IMR-90 (cell line): ENCODE results near the gene SLC22A4. TPM values are rescaled to one million over a fixed set of nuclear protein-coding genes. Genes with fewer than 3 reads are reported as not detected.

Source experiments
- ATAC-seq: fragments of 200-7000 bp; cut with Tn5 transposase; 2 replicates; pipeline ENCODE4 v1.9.1; 2020; ENCODE audit warnings: low read depth, mild to moderate bottlenecking, moderate library complexity
- BruUV-seq: library from RNA; stranded (reverse); fragments of 400-500 nt; replicated peaks from 2 replicates; lab custom pipeline; 2021; lab: Mats Ljungman, UMichigan
- CTCF ChIA-PET: fragments of 300-600 bp; formaldehyde crosslinking; extraction: SDS; loops from one replicate; lab custom pipeline; 2021; ENCODE audit warnings: antibody characterized with exemption; lab: Yijun Ruan, JAX
- POLR2A ChIA-PET: fragments of 300-600 bp; sonication (Branson Sonifier 250); formaldehyde crosslinking; loops from one replicate; lab custom pipeline; 2022; ENCODE audit warnings: antibody characterized with exemption; ENCODE audit not compliant: unreplicated experiment; lab: Charles Lee
- DNase-seq: peaks from one replicate; pipeline ENCODE4 v3.0.0; 2013
- H2AFZ ChIP-seq: replicated peaks from 2 replicates; pipeline ENCODE3; 2013; ENCODE audit warnings: low read length, mild to moderate bottlenecking; ENCODE audit not compliant: poor library complexity
- H2AK5ac ChIP-seq: 2 replicates; pipeline ENCODE4 v1.6.1; 2013; ENCODE audit warnings: low read depth, low read length, inconsistent platforms
- H2AK9ac ChIP-seq: replicated peaks from 2 replicates; pipeline ENCODE3; 2013; ENCODE audit warnings: mild to moderate bottlenecking, low read depth, low read length, moderate library complexity; ENCODE audit not compliant: poor library complexity
- H2BK120ac ChIP-seq: 2 replicates; pipeline ENCODE4 v1.6.1; 2013; ENCODE audit warnings: low read depth, low read length, inconsistent platforms
- H2BK15ac ChIP-seq: 3 replicates; pipeline ENCODE4 v1.6.1; 2013; ENCODE audit warnings: low read depth, low read length, inconsistent platforms
- H2BK20ac ChIP-seq: 2 replicates; pipeline ENCODE4 v1.6.1; 2013; ENCODE audit warnings: low read depth, mild to moderate bottlenecking, inconsistent platforms, low read length, moderate library complexity
- H2BK5ac ChIP-seq: 2 replicates; pipeline ENCODE4 v1.6.1; 2013; ENCODE audit warnings: mild to moderate bottlenecking, low read depth, low read length, inconsistent platforms; ENCODE audit not compliant: poor library complexity, severe bottlenecking
- H3K14ac ChIP-seq: replicated peaks from 2 replicates; pipeline ENCODE4 v1.6.1; 2013; ENCODE audit warnings: low read depth, low read length, inconsistent platforms
- H3K18ac ChIP-seq: 2 replicates; pipeline ENCODE4 v1.6.1; 2013; ENCODE audit warnings: low read depth, low read length, control low read depth
- H3K23ac ChIP-seq: 2 replicates; pipeline ENCODE4 v1.6.1; 2013; ENCODE audit warnings: low read depth, low read length, inconsistent platforms
- H3K27ac ChIP-seq: 2 replicates; pipeline ENCODE4 v1.5.1; 2013; ENCODE audit warnings: mild to moderate bottlenecking, control low read depth, low read length; ENCODE audit not compliant: insufficient read depth
- H3K27me3 ChIP-seq: 2 replicates; pipeline ENCODE4 v1.6.1; 2013; ENCODE audit warnings: low read length; ENCODE audit not compliant: control insufficient read depth, insufficient read depth
- H3K36me3 ChIP-seq: 2 replicates; pipeline ENCODE4 v1.6.1; 2013; ENCODE audit warnings: low read length, mixed read lengths; ENCODE audit not compliant: control insufficient read depth, insufficient read depth
- H3K4ac ChIP-seq: 2 replicates; pipeline ENCODE4 v1.6.1; 2013; ENCODE audit warnings: low read depth, low read length, inconsistent platforms
- H3K4me1 ChIP-seq: 2 replicates; pipeline ENCODE4 v1.6.1; 2013; ENCODE audit warnings: low read length, mixed read lengths; ENCODE audit not compliant: control insufficient read depth, insufficient read depth
- H3K4me2 ChIP-seq: 2 replicates; pipeline ENCODE4 v1.6.1; 2013; ENCODE audit warnings: low read depth, mild to moderate bottlenecking, control low read depth, low read length, moderate library complexity
- H3K4me3 ChIP-seq: 2 replicates; pipeline ENCODE4 v1.5.1; 2013; ENCODE audit warnings: low read depth, mild to moderate bottlenecking, control low read depth, low read length, moderate library complexity; ENCODE audit not compliant: insufficient read depth
- H3K56ac ChIP-seq: 2 replicates; pipeline ENCODE4 v1.6.1; 2013; ENCODE audit warnings: low read length, inconsistent platforms; ENCODE audit not compliant: insufficient read depth; ENCODE audit errors: extremely low read depth
- H3K79me1 ChIP-seq, 2 experiments: 2 replicates each; pipeline ENCODE4 v1.6.1; 2013; ENCODE audit warnings: low read length in 2 of 2, inconsistent platforms in 1 of 2, low read depth in 1 of 2
- H3K9ac ChIP-seq: 2 replicates; pipeline ENCODE4 v1.6.1; 2013; ENCODE audit warnings: low read depth, low read length, control low read depth
- H3K9me1 ChIP-seq: 2 replicates; pipeline ENCODE4 v1.6.1; 2013; ENCODE audit warnings: low read length, inconsistent platforms; ENCODE audit not compliant: insufficient read depth
- H3K9me3 ChIP-seq: 2 replicates; pipeline ENCODE4 v1.6.1; 2013; ENCODE audit warnings: low read length; ENCODE audit not compliant: control insufficient read depth, insufficient read depth
- H4K20me1 ChIP-seq: 2 replicates; pipeline ENCODE4 v1.6.1; 2013; ENCODE audit warnings: low read length, inconsistent platforms; ENCODE audit not compliant: insufficient read depth
- H4K5ac ChIP-seq: 2 replicates; pipeline ENCODE4 v1.6.1; 2013; ENCODE audit warnings: mild to moderate bottlenecking, low read depth, low read length, control low read depth
- H4K8ac ChIP-seq, 2 experiments: 2 replicates each; pipeline ENCODE4 v1.6.1; 2013; ENCODE audit warnings: low read depth in 2 of 2, low read length in 2 of 2, control low read depth in 1 of 2, inconsistent platforms in 1 of 2
- H4K91ac ChIP-seq: 2 replicates; pipeline ENCODE4 v1.6.1; 2013; ENCODE audit warnings: low read depth, low read length, inconsistent platforms; ENCODE audit not compliant: insufficient read depth
- POLR2A ChIP-seq: IDR thresholded peaks from 2 replicates; pipeline ENCODE4 v1.6.1; 2012; ENCODE audit warnings: mild to moderate bottlenecking, low read depth, low read length
- SMC3 ChIP-seq: fragments of 150-350 bp; IDR thresholded peaks from 2 replicates; pipeline ENCODE4 v1.6.1; 2016; ENCODE audit warnings: low read depth, mild to moderate bottlenecking, antibody characterized with exemption, low read length, moderate library complexity
- WGBS, 2 experiments: methylation state at CpG; one replicate each; pipeline versions ENCODE4 v1.1.5 to v1.1.7; 2013; ENCODE audit warnings: missing lambda C conversion rate in 2 of 2; ENCODE audit not compliant: insufficient read length in 1 of 2; ENCODE audit errors: extremely low coverage in 2 of 2; 5-methylcytosine and 5-hydroxymethylcytosine counted together
- dilution Hi-C: fragments of 300-500 bp; cut with HindIII; formaldehyde crosslinking; loops from one replicate; pipeline ENCODE4 v1.14.3; 2018; ENCODE audit warnings: low sequenced_read_pairs; ENCODE audit not compliant: unreplicated experiment
- in situ Hi-C: fragments of 300-500 bp; cut with MboI; formaldehyde crosslinking; loops from 3 replicates; pipeline ENCODE4 v1.14.3; 2019; ENCODE audit warnings: low sequenced_read_pairs, inconsistent platforms, mixed read lengths
- intact Hi-C: fragments of 100-400 bp; cut with micrococcal nuclease; formaldehyde crosslinking; loops from 2 replicates; pipeline ENCODE4 v1.10.0; 2022
- polyA plus RNA-seq, 3 experiments: library from polyadenylated mRNA; depleted of rRNA; stranded (reverse); fragments of >200 nt; gene quantifications; 2 replicates each; pipeline ENCODE4 v1.2.3, GENCODE V29; 2012; ENCODE audit warnings: low replicate concordance in 1 of 3
- total RNA-seq: library from RNA; depleted of rRNA; stranded (reverse); fragments of >200 nt; gene quantifications from 2 replicates; pipeline ENCODE4 v1.2.3, GENCODE V29; 2012

Gene SLC22A4
- total and polyA plus RNA-seq, 2 of the 4 experiments (the other 2 are of a cell fraction), result 2.6 to 3.2 TPM

GRCh38 chr5:132369474-132370180 is 75.4 kb downstream of the SLC22A4 start, which contains the start of gene SLC22A5:
TSS of gene SLC22A5 (plus strand) at chr5:132369710. CDS start at chr5:132369973, 263 bp downstream.
- Histone ChIP-seq H4K5ac (peak within 1 kb of the TSS; percentile 95), H3K36me3 (no peaks in the 10 kb centered on the region), H4K91ac (peak within 1 kb of the TSS; percentile 71; the same call in 1 of the 2 replicates), H4K20me1 (no peaks in the 10 kb centered on the region), H3K4me3 (peak within 1 kb of the TSS; percentile 88), H3K4ac (peak within 1 kb of the TSS; percentile 63), H3K4me1 (peaks cover 11% of the 10 kb centered on the region), H2BK15ac (no peak within 1 kb of the TSS; the same call in 2 of the 3 replicates), H2AK5ac (peak within 1 kb of the TSS; percentile 93), H2BK120ac (peak within 1 kb of the TSS; percentile 80), H3K4me2 (peak within 1 kb of the TSS; percentile 96), H3K14ac (peak within 1 kb of the TSS; percentile 58), H3K18ac (peak within 1 kb of the TSS; percentile 18; the same call in 1 of the 2 replicates), H2BK20ac (no peak within 1 kb of the TSS), H3K9me1 (peaks cover 9% of the 10 kb centered on the region), H2BK5ac (peak within 1 kb of the TSS; percentile 46), H3K9me3 (no peaks in the 10 kb centered on the region), H3K23ac (peak within 1 kb of the TSS; percentile 65; the same call in 1 of the 2 replicates), H3K27ac (peak within 1 kb of the TSS; percentile 54; the same call in 1 of the 2 replicates), H3K27me3 (no peaks in the 10 kb centered on the region), H2AK9ac (peak within 1 kb of the TSS; percentile 92), H3K9ac (peak within 1 kb of the TSS; percentile 59), H3K79me1 (peaks cover 0 to 10% of the 10 kb centered on the region in 2 experiments; a peak in 1 of 4 replicates), H2AFZ (peak within 1 kb of the TSS; percentile 100), H4K8ac (peak within 1 kb of the TSS; percentile 77 to 94), H3K56ac (peak within 1 kb of the TSS; percentile 12; the same call in 1 of the 2 replicates)
- BruUV-seq, result no TSS peak
- DNase-seq, result peak; percentile 33
- dilution Hi-C loops (no loop called here), in situ Hi-C loops (loop anchor here (10.0 kb wide), 1 partner anchor 305 kb away; the partner anchor contains the start of gene IL3), intact Hi-C loops (loop anchor here (2.0 to 5.0 kb wide), 3 partner anchors 101 to 187 kb away; no protein-coding TSS in a partner anchor)
- peak; percentile 85 for ATAC-seq
- CTCF ChIA-PET, result interaction anchor here (0.7 to 1.2 kb wide), 4 partner anchors 13 to 303 kb away, joined by 3 read pairs; no protein-coding TSS in a partner anchor
- 3% methylated on average over 38 of the region's 83 CpGs; no CpG with 5 or more reads in 1 of the 2 experiments for WGBS, 2 experiments
- POLR2A ChIA-PET, result interaction anchor here (0.6 kb wide), 1 partner anchor 10 kb away, joined by 6 read pairs; no protein-coding TSS in a partner anchor
- TF ChIP-seq POLR2A, result peak; percentile 50; the same call in 1 of the 2 replicates
- TF ChIP-seq SMC3, result no peak
